Smooth muscle cell (in vitro differentiated cells): Measurements from ENCODE around the gene BSN. TPM values are rescaled to one million over a fixed set of nuclear protein-coding genes. Genes with fewer than 3 reads are reported as not detected.

Experiments
- DNase-seq: peaks from one replicate; lab custom pipeline; 2025; ENCODE audit not compliant: unreplicated experiment; lab: John Stamatoyannopoulos, UW
- H2AFZ ChIP-seq: fragments of 200-600 bp; sonication (generic); 2 replicates; pipeline ENCODE4 v1.6.0; 2016; ENCODE audit warnings: antibody characterized with exemption, low read depth, mild to moderate bottlenecking
- H3F3A ChIP-seq: fragments of 200-600 bp; sonication (generic); 2 replicates; pipeline ENCODE4 v1.6.0; 2017; ENCODE audit warnings: antibody characterized with exemption, low read depth
- H3K27ac ChIP-seq: fragments of 200-600 bp; sonication (generic); 2 replicates; pipeline ENCODE4 v1.5.1; 2016; ENCODE audit warnings: low read depth, mild to moderate bottlenecking
- H3K27me3 ChIP-seq: fragments of 200-600 bp; sonication (generic); 2 replicates; pipeline ENCODE4 v1.6.1; 2016; ENCODE audit warnings: low read depth, mild to moderate bottlenecking
- H3K36me3 ChIP-seq: fragments of 200-600 bp; sonication (generic); 2 replicates; pipeline ENCODE4 v1.5.1; 2016; ENCODE audit warnings: low read depth
- H3K4me1 ChIP-seq: fragments of 200-600 bp; sonication (generic); 2 replicates; pipeline ENCODE4 v1.5.1; 2016; ENCODE audit warnings: low read depth
- H3K4me2 ChIP-seq: fragments of 200-600 bp; sonication (generic); 2 replicates; pipeline ENCODE4 v1.6.0; 2016; ENCODE audit warnings: mild to moderate bottlenecking
- H3K4me3 ChIP-seq: fragments of 200-600 bp; sonication (generic); 2 replicates; pipeline ENCODE4 v1.5.1; 2016; ENCODE audit warnings: mild to moderate bottlenecking
- H3K79me2 ChIP-seq: fragments of 200-600 bp; sonication (generic); 2 replicates; pipeline ENCODE4 v1.6.0; 2016; ENCODE audit warnings: low read depth, mild to moderate bottlenecking
- H3K9ac ChIP-seq: fragments of 200-600 bp; sonication (generic); 2 replicates; pipeline ENCODE4 v1.6.0; 2016; ENCODE audit warnings: low read depth
- H3K9me3 ChIP-seq: fragments of 200-600 bp; sonication (generic); replicated peaks from 2 replicates; pipeline ENCODE4 v1.5.1; 2016; ENCODE audit warnings: low read depth
- H4K20me1 ChIP-seq: fragments of 200-600 bp; sonication (generic); 2 replicates; pipeline ENCODE4 v1.6.0; 2016; ENCODE audit warnings: low read depth
- CTCF ChIP-seq: fragments of 200-600 bp; sonication (generic); IDR thresholded peaks from 2 replicates; pipeline ENCODE4 v1.5.1; 2017; ENCODE audit warnings: borderline replicate concordance, mild to moderate bottlenecking, antibody characterized with exemption; ENCODE audit not compliant: insufficient read depth, poor library complexity, severe bottlenecking
- WGBS: methylation state at CpG from one replicate; pipeline ENCODE4 v1.1.7; 2016; ENCODE audit warnings: low lambda C conversion rate; 5-methylcytosine and 5-hydroxymethylcytosine counted together
- polyA plus RNA-seq: library from polyadenylated mRNA; unstranded; fragments of >200 nt; fragmentation: Nextera tagmentation; extraction: Ambion mirVana; gene quantifications from 2 replicates; pipeline ENCODE4 v1.2.1, GENCODE V29; 2016
- total RNA-seq: library from RNA; depleted of rRNA; stranded (reverse); fragments of >200 nt; gene quantifications from 2 replicates; pipeline ENCODE4 v1.2.3, GENCODE V29; 2014

Gene BSN
- total and polyA plus RNA-seq, 2 experiments from 2014 or later = under 0.01 to 0.07 TPM

- Histone ChIP-seq H3K9ac (no peak overlapping the region), H4K20me1 (peaks cover 52% of the 10 kb centered on the region), H3K4me2 (no peak overlapping the region), H3F3A (no peaks in the 10 kb centered on the region), H3K4me1 (no peaks in the 10 kb centered on the region), H3K27ac (no peak overlapping the region), H3K9me3 (no peaks in the 10 kb centered on the region), H3K27me3 (no peaks in the 10 kb centered on the region), H2AFZ (no peak overlapping the region), H3K79me2 (peaks cover 14% of the 10 kb centered on the region), H3K36me3 (no peaks in the 10 kb centered on the region), H3K4me3 (no peak overlapping the region)
- no peak for DNase-seq
- WGBS = 91% methylated on average over 5 of the region's 5 CpGs
- no peak for TF ChIP-seq CTCF
Measured at GRCh38 chr3:49518441-49518840, 35.8 kb upstream of the BSN start.

GRCh38 chr3:49519296-49519695 is 35.0 kb upstream of the BSN start:
- no peaks in the 10 kb centered on the region for H3K9me3 ChIP-seq
- no peak overlapping the region for H3K27ac ChIP-seq
- H3K36me3 ChIP-seq = no peaks in the 10 kb centered on the region
- DNase-seq = no peak
- H4K20me1 ChIP-seq = peaks cover 60% of the 10 kb centered on the region
- no peaks in the 10 kb centered on the region for H3K4me1 ChIP-seq
- no peak overlapping the region for H2AFZ ChIP-seq
- H3K4me2 ChIP-seq = no peak overlapping the region
- no peak overlapping the region for H3K9ac ChIP-seq
- no peaks in the 10 kb centered on the region for H3K27me3 ChIP-seq
- TF ChIP-seq CTCF = no peak
- no peak overlapping the region for H3K4me3 ChIP-seq
- H3F3A ChIP-seq = no peaks in the 10 kb centered on the region
- peaks cover 14% of the 10 kb centered on the region for H3K79me2 ChIP-seq
- WGBS = 84% methylated on average over 6 of the region's 6 CpGs

GRCh38 chr3:49519916-49520385 is 34.3 kb upstream of the BSN start:
- Histone ChIP-seq H3F3A (no peaks in the 10 kb centered on the region), H3K27me3 (no peaks in the 10 kb centered on the region), H3K4me2 (no peak overlapping the region), H3K79me2 (peaks cover 14% of the 10 kb centered on the region), H3K27ac (no peak overlapping the region), H3K4me3 (no peak overlapping the region), H2AFZ (no peak overlapping the region), H3K4me1 (no peaks in the 10 kb centered on the region), H3K9me3 (no peaks in the 10 kb centered on the region), H3K9ac (no peak overlapping the region), H3K36me3 (no peaks in the 10 kb centered on the region), H4K20me1 (peaks cover 63% of the 10 kb centered on the region)
- 93% methylated on average over 2 of the region's 2 CpGs for WGBS
- no peak for TF ChIP-seq CTCF
- DNase-seq = no peak

- Histone ChIP-seq H3K4me2 (no peak overlapping the region), H3K79me2 (peaks cover 9% of the 10 kb centered on the region), H3K36me3 (no peaks in the 10 kb centered on the region), H3K27me3 (no peaks in the 10 kb centered on the region), H3K4me1 (no peaks in the 10 kb centered on the region), H3F3A (no peaks in the 10 kb centered on the region), H3K4me3 (no peak overlapping the region), H3K9ac (no peak overlapping the region), H3K27ac (no peak overlapping the region), H4K20me1 (peaks cover 35% of the 10 kb centered on the region), H3K9me3 (no peaks in the 10 kb centered on the region), H2AFZ (no peak overlapping the region)
- no peak for DNase-seq
- TF ChIP-seq CTCF = no peak
- WGBS = 94% methylated on average over 5 of the region's 5 CpGs
Measured at GRCh38 chr3:49523756-49524747, 30.2 kb upstream of the BSN start.
